ENCODE data around the gene CT47A7. TPM values are rescaled to one million over a fixed set of nuclear protein-coding genes. Genes with fewer than 3 reads are reported as not detected.

Gene CT47A7
- total RNA-seq, 2 experiments from 2014 or later, result not detected

Small RNA genes lying within 50 kb of the gene (small RNA-seq; reads per million reads assigned to genes)
- gene AL670379.1 (not detected), gene AL670379.10 (not detected), gene AL670379.11 (not detected), gene AL670379.12 (not detected), gene AL670379.2 (not detected), gene AL670379.3 (not detected), gene AL670379.4 (not detected), gene AL670379.5 (not detected), gene AL670379.6 (not detected), gene AL670379.7 (not detected), gene AL670379.8 (not detected), gene AL670379.9 (not detected)

Other genes with a start within 250 kb of the CT47A7 start
- gene CT47B1, start 80.7 kb downstream of the CT47A7 start, total RNA-seq (2014; rRNA removed; shearing (Covaris generic)), result not detected in 2 replicates
- gene CT47B1, start 80.7 kb downstream of the CT47A7 start, total RNA-seq (2022), result not detected in 2 replicates
- not detected in 2 replicates for gene CT47A11, start 19.4 kb downstream of the CT47A7 start, total RNA-seq (2014; rRNA removed; shearing (Covaris generic))
- gene CT47A11, start 19.4 kb downstream of the CT47A7 start, total RNA-seq (2022), result not detected in 2 replicates
- not detected in 2 replicates for gene CT47A10, start 14.6 kb downstream of the CT47A7 start, total RNA-seq (2014; rRNA removed; shearing (Covaris generic))
- gene CT47A10, start 14.6 kb downstream of the CT47A7 start, total RNA-seq (2022), result not detected in 2 replicates
- gene CT47A9, start 9.7 kb downstream of the CT47A7 start, total RNA-seq (2014; rRNA removed; shearing (Covaris generic)), result not detected in 2 replicates
- not detected in 2 replicates for gene CT47A9, start 9.7 kb downstream of the CT47A7 start, total RNA-seq (2022)
- not detected in 2 replicates for gene CT47A8, start 4.9 kb downstream of the CT47A7 start, total RNA-seq (2014; rRNA removed; shearing (Covaris generic))
- gene CT47A8, start 4.9 kb downstream of the CT47A7 start, total RNA-seq (2022), result not detected in 2 replicates
- gene CT47A6, start 4.9 kb upstream of the CT47A7 start, total RNA-seq (2014; rRNA removed; shearing (Covaris generic)), result not detected in 2 replicates
- gene CT47A6, start 4.9 kb upstream of the CT47A7 start, total RNA-seq (2022), result not detected in 2 replicates
- not detected in 2 replicates for gene CT47A5, start 9.7 kb upstream of the CT47A7 start, total RNA-seq (2014; rRNA removed; shearing (Covaris generic))
- not detected in 2 replicates for gene CT47A5, start 9.7 kb upstream of the CT47A7 start, total RNA-seq (2022)
- not detected in 2 replicates for gene CT47A4, start 14.6 kb upstream of the CT47A7 start, total RNA-seq (2014; rRNA removed; shearing (Covaris generic))
- gene CT47A4, start 14.6 kb upstream of the CT47A7 start, total RNA-seq (2022), result not detected in 2 replicates
- gene CT47A3, start 19.5 kb upstream of the CT47A7 start, total RNA-seq (2014; rRNA removed; shearing (Covaris generic)), result not detected in 2 replicates
- not detected in 2 replicates for gene CT47A3, start 19.5 kb upstream of the CT47A7 start, total RNA-seq (2022)
- not detected in 2 replicates for gene CT47A2, start 24.3 kb upstream of the CT47A7 start, total RNA-seq (2014; rRNA removed; shearing (Covaris generic))
- gene CT47A2, start 24.3 kb upstream of the CT47A7 start, total RNA-seq (2022), result not detected in 2 replicates
- not detected in 2 replicates for gene CT47A1, start 29.2 kb upstream of the CT47A7 start, total RNA-seq (2014; rRNA removed; shearing (Covaris generic))
- gene CT47A1, start 29.2 kb upstream of the CT47A7 start, total RNA-seq (2022), result not detected in 2 replicates
- gene GLUD2, start 91.0 kb upstream of the CT47A7 start, total RNA-seq (2014; rRNA removed; shearing (Covaris generic)), result 0.18 and 0.41 TPM in 2 replicates
- 0.24 TPM in 1 of 2 replicates, not detected in the other for gene GLUD2, start 91.0 kb upstream of the CT47A7 start, total RNA-seq (2022)

All from OCI-LY7 (cell line).